Karpas-422 (cell line): ENCODE measurements around the gene OR8G5. TPM values are rescaled to one million over a fixed set of nuclear protein-coding genes. Genes with fewer than 3 reads are reported as not detected.

Experiments used
- DNase-seq: peaks from one replicate; pipeline ENCODE4 v3.0.0-alpha.2; 2015
- H2AFZ ChIP-seq: fragments of 200-600 bp; sonication (generic); 2 replicates; pipeline ENCODE4 v1.6.1; 2014; ENCODE audit warnings: antibody characterized with exemption, low read length, mixed read lengths
- H3K27ac ChIP-seq: fragments of 200-600 bp; sonication (generic); 2 replicates; pipeline ENCODE4 v1.5.1; 2014; ENCODE audit warnings: mild to moderate bottlenecking, low read length, moderate library complexity
- H3K27me3 ChIP-seq: fragments of 200-600 bp; sonication (generic); 2 replicates; pipeline ENCODE4 v1.6.1; 2014; ENCODE audit warnings: low read length, mixed read lengths
- H3K36me3 ChIP-seq: fragments of 200-600 bp; sonication (generic); 2 replicates; pipeline ENCODE4 v1.6.1; 2014; ENCODE audit warnings: low read length, mixed read lengths; ENCODE audit not compliant: insufficient read depth
- H3K4me1 ChIP-seq: fragments of 200-600 bp; sonication (generic); 2 replicates; pipeline ENCODE4 v1.6.1; 2014; ENCODE audit warnings: mild to moderate bottlenecking, low read length, mixed read lengths
- H3K4me2 ChIP-seq: fragments of 200-600 bp; sonication (generic); 2 replicates; pipeline ENCODE4 v1.6.1; 2014; ENCODE audit warnings: low read length, low read depth, mild to moderate bottlenecking; ENCODE audit not compliant: poor library complexity, severe bottlenecking
- H3K4me3 ChIP-seq: fragments of 200-600 bp; sonication (generic); 2 replicates; pipeline ENCODE4 v1.5.1; 2014; ENCODE audit warnings: mild to moderate bottlenecking, antibody characterized with exemption, low read length, mixed read lengths
- H3K79me2 ChIP-seq: fragments of 200-600 bp; sonication (generic); 2 replicates; pipeline ENCODE4 v1.6.1; 2014; ENCODE audit warnings: mild to moderate bottlenecking, low read length, mixed read lengths
- H3K9ac ChIP-seq: fragments of 200-600 bp; sonication (generic); 2 replicates; pipeline ENCODE4 v1.6.0; 2014; ENCODE audit warnings: low read length
- H3K9me2 ChIP-seq: fragments of 200-600 bp; sonication (generic), shearing (Covaris generic); replicated peaks from 2 replicates; pipeline ENCODE4 v1.6.0; 2014; ENCODE audit warnings: mild to moderate bottlenecking, low read length, moderate library complexity; ENCODE audit not compliant: insufficient read depth
- H3K9me3 ChIP-seq: fragments of 300-700, 200-600 bp; sonication (generic); 2 replicates; pipeline ENCODE4 v1.6.1; 2014; ENCODE audit warnings: low read length, mixed read lengths
- H4K20me1 ChIP-seq: fragments of 200-600 bp; sonication (generic); 2 replicates; pipeline ENCODE4 v1.6.1; 2014; ENCODE audit warnings: mild to moderate bottlenecking, antibody characterized with exemption, low read length, low read depth; ENCODE audit not compliant: insufficient read depth
- total RNA-seq: library from RNA; depleted of rRNA; stranded (reverse); fragments of >200 nt; shearing (Covaris generic); gene quantifications from 2 replicates; pipeline ENCODE4 v1.2.3, GENCODE V29; 2014; ENCODE audit warnings: low replicate concordance; rRNA removed

Gene OR8G5
- not detected in 2 replicates for total RNA-seq

DNA sequence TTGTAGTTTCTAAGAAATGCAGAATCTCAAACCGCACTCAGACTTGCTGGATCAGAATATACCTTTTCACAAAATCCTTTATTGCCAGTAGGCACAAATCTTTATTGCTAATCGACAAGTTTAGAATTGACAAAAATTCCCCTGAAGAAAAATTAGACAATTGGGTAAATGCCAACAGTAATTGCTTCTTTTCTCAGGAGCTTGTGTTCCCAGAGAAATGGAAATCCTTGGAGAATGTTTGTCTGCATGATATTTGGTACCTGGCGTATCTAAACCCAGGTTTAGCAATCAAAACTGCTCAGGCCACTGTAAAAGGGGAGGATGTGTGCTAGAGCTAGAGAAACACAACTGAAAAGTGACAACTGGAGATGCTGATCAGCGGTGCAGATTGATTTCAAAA lies at the start of gene OR8G5:
OR8G5 (plus strand) TSS at position 301 of the 400 bp plus-strand sequence. CDS start 8,556 bp downstream, outside the sequence.
- no peaks in the 10 kb centered on the region for H3K9me3 ChIP-seq
- no peak within 1 kb of the TSS for H3K4me3 ChIP-seq
- no peaks in the 10 kb centered on the region for H3K36me3 ChIP-seq
- no peak within 1 kb of the TSS for H3K4me2 ChIP-seq
- H3K9ac ChIP-seq: no peak within 1 kb of the TSS
- H3K9me2 ChIP-seq: no peaks in the 10 kb centered on the region
- no peaks in the 10 kb centered on the region for H3K4me1 ChIP-seq
- H3K27ac ChIP-seq: no peak within 1 kb of the TSS
- no peaks in the 10 kb centered on the region for H3K27me3 ChIP-seq
- H4K20me1 ChIP-seq: no peaks in the 10 kb centered on the region
- no peaks in the 10 kb centered on the region for H3K79me2 ChIP-seq
- no peak for DNase-seq
- H2AFZ ChIP-seq: no peak within 1 kb of the TSS

GRCh38 chr11:124207102-124207792 lies 48.9 kb upstream of the OR8G5 start:
- Histone ChIP-seq H3K27ac (no peak overlapping the region), H3K4me1 (no peaks in the 10 kb centered on the region), H3K9me2 (no peaks in the 10 kb centered on the region), H3K4me2 (no peak overlapping the region), H3K9me3 (no peaks in the 10 kb centered on the region), H3K27me3 (no peaks in the 10 kb centered on the region), H3K79me2 (no peaks in the 10 kb centered on the region), H3K9ac (no peak overlapping the region), H2AFZ (no peak overlapping the region), H3K36me3 (no peaks in the 10 kb centered on the region), H3K4me3 (no peak overlapping the region), H4K20me1 (no peaks in the 10 kb centered on the region)
- no peak for DNase-seq

DNA sequence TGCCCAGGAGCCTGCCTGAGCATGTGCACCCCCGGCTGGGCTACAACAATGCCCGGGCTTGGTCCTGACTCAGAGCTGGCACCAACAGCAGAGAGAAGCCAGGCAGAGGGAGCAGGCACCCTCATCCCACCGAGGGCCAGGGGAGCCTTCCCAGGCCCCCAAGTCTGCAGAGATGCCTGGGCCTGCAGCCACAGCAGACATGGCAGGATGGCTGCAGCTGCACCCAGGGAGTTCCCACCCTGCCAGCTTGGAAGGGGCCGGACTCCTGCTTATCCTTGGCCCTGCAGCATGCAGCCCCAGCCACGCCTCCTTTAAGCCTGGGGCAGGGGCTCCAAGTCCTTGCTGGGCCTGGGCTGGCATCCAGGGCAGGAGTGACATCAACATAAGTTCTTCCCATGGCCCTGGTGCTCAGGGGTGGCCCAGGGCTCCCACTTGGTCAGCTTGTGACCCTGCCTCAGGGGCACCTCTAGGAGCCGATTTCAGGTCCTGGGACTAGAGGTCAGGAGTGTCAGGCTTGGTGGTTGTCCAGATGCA lies 46.3 kb upstream of the OR8G5 start:
- no peak overlapping the region for H3K4me2 ChIP-seq
- H3K9me3 ChIP-seq: no peaks in the 10 kb centered on the region
- no peaks in the 10 kb centered on the region for H3K9me2 ChIP-seq
- no peaks in the 10 kb centered on the region for H3K79me2 ChIP-seq
- H4K20me1 ChIP-seq: no peaks in the 10 kb centered on the region
- H2AFZ ChIP-seq: no peak overlapping the region
- H3K27me3 ChIP-seq: no peaks in the 10 kb centered on the region
- no peaks in the 10 kb centered on the region for H3K36me3 ChIP-seq
- no peak overlapping the region for H3K27ac ChIP-seq
- DNase-seq: no peak
- no peak overlapping the region for H3K9ac ChIP-seq
- H3K4me3 ChIP-seq: no peak overlapping the region
- H3K4me1 ChIP-seq: no peaks in the 10 kb centered on the region

- Histone ChIP-seq H3K36me3 (no peaks in the 10 kb centered on the region), H3K4me1 (no peaks in the 10 kb centered on the region), H3K9me2 (no peaks in the 10 kb centered on the region), H3K27me3 (no peaks in the 10 kb centered on the region), H3K79me2 (no peaks in the 10 kb centered on the region), H4K20me1 (no peaks in the 10 kb centered on the region), H3K9me3 (no peaks in the 10 kb centered on the region), H3K4me3 (no peak overlapping the region), H3K9ac (no peak overlapping the region), H2AFZ (no peak overlapping the region), H3K4me2 (no peak overlapping the region), H3K27ac (no peak overlapping the region)
- no peak for DNase-seq
These were observed 45.8 kb upstream of the OR8G5 start for GRCh38 chr11:124210421-124210820.

GRCh38 chr11:124211321-124211720 lies 44.9 kb upstream of the OR8G5 start:
- Histone ChIP-seq H3K4me3 (no peak overlapping the region), H3K27ac (no peak overlapping the region), H3K9me2 (no peaks in the 10 kb centered on the region), H3K79me2 (no peaks in the 10 kb centered on the region), H3K4me1 (no peaks in the 10 kb centered on the region), H3K4me2 (no peak overlapping the region), H3K36me3 (no peaks in the 10 kb centered on the region), H3K27me3 (no peaks in the 10 kb centered on the region), H3K9me3 (no peaks in the 10 kb centered on the region), H2AFZ (no peak overlapping the region), H4K20me1 (no peaks in the 10 kb centered on the region), H3K9ac (no peak overlapping the region)
- no peak for DNase-seq

DNA sequence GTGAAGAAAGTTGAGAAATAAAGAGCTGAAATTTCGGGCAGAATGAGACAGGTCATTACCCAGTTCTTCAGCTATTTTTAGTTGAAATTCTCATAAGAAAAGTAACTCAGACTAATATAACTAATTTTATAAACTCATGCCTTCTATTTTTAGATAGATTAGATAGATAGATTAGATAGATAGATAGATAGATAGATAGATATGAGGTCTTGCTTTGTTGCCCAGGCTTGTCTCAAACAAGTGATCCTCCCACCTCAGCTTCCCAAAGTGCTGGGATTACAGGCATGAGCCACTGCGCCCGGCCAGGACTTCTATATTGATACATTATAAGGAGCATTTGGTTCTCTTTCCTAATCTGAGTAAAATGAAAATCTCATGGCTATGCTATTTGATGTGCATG lies 42.1 kb upstream of the OR8G5 start:
- H3K27ac ChIP-seq: no peak overlapping the region
- H3K9me3 ChIP-seq: no peaks in the 10 kb centered on the region
- no peaks in the 10 kb centered on the region for H3K27me3 ChIP-seq
- H3K36me3 ChIP-seq: no peaks in the 10 kb centered on the region
- DNase-seq: no peak
- no peaks in the 10 kb centered on the region for H3K4me1 ChIP-seq
- no peak overlapping the region for H2AFZ ChIP-seq
- no peak overlapping the region for H3K9ac ChIP-seq
- no peaks in the 10 kb centered on the region for H4K20me1 ChIP-seq
- no peaks in the 10 kb centered on the region for H3K9me2 ChIP-seq
- no peak overlapping the region for H3K4me2 ChIP-seq
- no peak overlapping the region for H3K4me3 ChIP-seq
- H3K79me2 ChIP-seq: no peaks in the 10 kb centered on the region

DNA sequence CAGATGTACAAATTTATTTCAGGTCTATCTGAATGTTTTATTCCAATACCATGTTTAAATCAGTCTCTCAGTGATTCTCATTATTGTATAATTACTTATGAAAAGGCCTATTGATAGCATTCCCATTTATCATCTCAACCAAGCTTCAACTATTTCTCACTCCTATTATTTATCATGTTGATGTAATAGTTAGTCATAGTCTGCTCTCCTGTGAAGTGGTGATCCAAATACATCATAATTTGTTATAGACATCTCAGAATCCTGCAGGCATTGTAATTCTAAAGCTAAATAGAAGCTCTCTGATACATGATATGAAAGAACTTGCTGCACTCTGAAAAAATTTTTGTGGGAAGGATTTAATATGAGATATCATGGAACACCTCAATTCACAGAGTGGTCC lies 37.0 kb upstream of the OR8G5 start:
- DNase-seq: no peak
- no peak overlapping the region for H3K27ac ChIP-seq
- H3K36me3 ChIP-seq: no peaks in the 10 kb centered on the region

DNA sequence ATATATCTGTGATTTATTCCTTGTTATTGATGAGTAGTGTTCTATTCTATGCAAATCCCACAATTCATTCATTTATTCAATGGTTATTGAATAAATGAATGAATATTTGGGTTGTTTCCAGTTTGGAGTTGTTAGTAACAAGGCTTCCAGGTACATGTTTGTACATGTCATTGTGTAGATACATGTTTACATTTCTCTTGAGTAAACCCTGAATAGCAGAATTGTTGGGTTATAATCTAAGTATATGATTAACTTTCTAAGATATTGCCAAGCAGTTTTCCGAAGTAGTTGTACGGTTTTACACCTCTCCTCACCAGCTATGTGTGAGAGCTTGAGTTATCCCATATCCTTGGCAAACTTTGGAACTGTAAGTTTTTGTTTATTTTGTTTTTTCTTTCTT lies 33.8 kb upstream of the OR8G5 start:
- H4K20me1 ChIP-seq: no peaks in the 10 kb centered on the region
- H3K9ac ChIP-seq: no peak overlapping the region
- no peaks in the 10 kb centered on the region for H3K9me3 ChIP-seq
- no peak overlapping the region for H3K27ac ChIP-seq
- no peaks in the 10 kb centered on the region for H3K9me2 ChIP-seq
- no peak overlapping the region for H2AFZ ChIP-seq
- no peaks in the 10 kb centered on the region for H3K36me3 ChIP-seq
- no peaks in the 10 kb centered on the region for H3K27me3 ChIP-seq
- H3K79me2 ChIP-seq: no peaks in the 10 kb centered on the region
- DNase-seq: no peak
- no peak overlapping the region for H3K4me2 ChIP-seq
- no peak overlapping the region for H3K4me3 ChIP-seq
- no peaks in the 10 kb centered on the region for H3K4me1 ChIP-seq

More for the DNA sequence above, 37.0 kb upstream of the OR8G5 start:
- H2AFZ ChIP-seq: no peak overlapping the region
- H3K9ac ChIP-seq: no peak overlapping the region
- no peak overlapping the region for H3K4me2 ChIP-seq
- H4K20me1 ChIP-seq: no peaks in the 10 kb centered on the region
- no peaks in the 10 kb centered on the region for H3K79me2 ChIP-seq
- H3K9me3 ChIP-seq: no peaks in the 10 kb centered on the region
- H3K4me3 ChIP-seq: no peak overlapping the region
- no peaks in the 10 kb centered on the region for H3K4me1 ChIP-seq
- no peaks in the 10 kb centered on the region for H3K27me3 ChIP-seq
- H3K9me2 ChIP-seq: no peaks in the 10 kb centered on the region
